OCI-LY1 (cell line): ENCODE data around the gene METTL3.

Experiments
- H2AFZ ChIP-seq: fragments of 200-600 bp; sonication (generic), shearing (Covaris generic); 2 replicates; pipeline ENCODE4 v1.6.0; 2014; ENCODE audit warnings: antibody characterized with exemption, mild to moderate bottlenecking, low read length
- H3F3A ChIP-seq: fragments of 200-600 bp; sonication (generic), shearing (Covaris generic); 2 replicates; pipeline ENCODE4 v1.6.0; 2014; ENCODE audit warnings: mild to moderate bottlenecking, antibody characterized with exemption, low read length, moderate library complexity; ENCODE audit not compliant: insufficient read depth
- H3K27ac ChIP-seq: fragments of 200-600 bp; sonication (generic); 2 replicates; pipeline ENCODE4 v1.5.1; 2014; ENCODE audit warnings: low read length, mixed run types, mild to moderate bottlenecking, low read depth; ENCODE audit not compliant: poor library complexity, severe bottlenecking
- H3K27me3 ChIP-seq: fragments of 200-600 bp; sonication (generic); 2 replicates; pipeline ENCODE4 v1.6.0; 2014; ENCODE audit warnings: antibody characterized with exemption, mild to moderate bottlenecking, low read length, moderate library complexity; ENCODE audit not compliant: insufficient read depth
- H3K36me3 ChIP-seq: fragments of 200-600 bp; sonication (generic); 2 replicates; pipeline ENCODE4 v1.6.1; 2014; ENCODE audit warnings: mild to moderate bottlenecking, antibody characterized with exemption, low read length, moderate library complexity, mixed read lengths; ENCODE audit not compliant: insufficient read depth
- H3K4me1 ChIP-seq: fragments of 200-600 bp; sonication (generic); 2 replicates; pipeline ENCODE4 v1.5.1; 2014; ENCODE audit warnings: mild to moderate bottlenecking, low read length, moderate library complexity; ENCODE audit not compliant: insufficient read depth, severe bottlenecking
- H3K4me2 ChIP-seq: fragments of 200-600 bp; sonication (generic), shearing (Covaris generic); 2 replicates; pipeline ENCODE4 v1.6.1; 2014; ENCODE audit warnings: low read length
- H3K4me3 ChIP-seq: fragments of 200-600 bp; sonication (generic); 2 replicates; pipeline ENCODE4 v1.5.1; 2014; ENCODE audit warnings: low read length, low read depth, mild to moderate bottlenecking, mixed read lengths; ENCODE audit not compliant: poor library complexity, severe bottlenecking
- H3K79me2 ChIP-seq: fragments of 200-600 bp; shearing (Covaris generic); 2 replicates; pipeline ENCODE4 v1.6.1; 2016; ENCODE audit warnings: mixed run types, low read length, mixed read lengths; ENCODE audit not compliant: insufficient read depth
- H3K9ac ChIP-seq: fragments of 200-600 bp; sonication (generic), shearing (Covaris generic); 2 replicates; pipeline ENCODE4 v1.6.1; 2014; ENCODE audit warnings: mild to moderate bottlenecking, low read length, mixed read lengths
- H3K9me2 ChIP-seq: fragments of 200-600 bp; sonication (generic), shearing (Covaris generic); 2 replicates; pipeline ENCODE4 v1.6.1; 2014; ENCODE audit warnings: low read depth, mild to moderate bottlenecking, low read length, mixed read lengths
- H3K9me3 ChIP-seq: fragments of 200-600 bp; shearing (Covaris generic); 2 replicates; pipeline ENCODE4 v1.6.1; 2014; ENCODE audit warnings: low read length, mixed read lengths
- H4K20me1 ChIP-seq: fragments of 200-600 bp; sonication (generic), shearing (Covaris generic); 2 replicates; pipeline ENCODE4 v1.6.0; 2016; ENCODE audit warnings: mild to moderate bottlenecking, low read length; ENCODE audit not compliant: insufficient read depth
- EZH2 ChIP-seq: fragments of 200-600 bp; sonication (generic), shearing (Covaris generic); IDR thresholded peaks from 2 replicates; pipeline ENCODE4 v1.8.0; 2017; ENCODE audit warnings: borderline replicate concordance, mixed run types, mild to moderate bottlenecking, antibody characterized with exemption, low read length, moderate library complexity, mixed read lengths
- TF ChIP-seq, protein P1 (sequence below): fragments of 200-600 bp; sonication (generic), shearing (Covaris generic); IDR thresholded peaks from 2 replicates; pipeline ENCODE4 v1.5.1; 2017; ENCODE audit warnings: mild to moderate bottlenecking, antibody characterized with exemption, low read length, moderate library complexity, mixed read lengths

The METTL3 gene

DNA sequence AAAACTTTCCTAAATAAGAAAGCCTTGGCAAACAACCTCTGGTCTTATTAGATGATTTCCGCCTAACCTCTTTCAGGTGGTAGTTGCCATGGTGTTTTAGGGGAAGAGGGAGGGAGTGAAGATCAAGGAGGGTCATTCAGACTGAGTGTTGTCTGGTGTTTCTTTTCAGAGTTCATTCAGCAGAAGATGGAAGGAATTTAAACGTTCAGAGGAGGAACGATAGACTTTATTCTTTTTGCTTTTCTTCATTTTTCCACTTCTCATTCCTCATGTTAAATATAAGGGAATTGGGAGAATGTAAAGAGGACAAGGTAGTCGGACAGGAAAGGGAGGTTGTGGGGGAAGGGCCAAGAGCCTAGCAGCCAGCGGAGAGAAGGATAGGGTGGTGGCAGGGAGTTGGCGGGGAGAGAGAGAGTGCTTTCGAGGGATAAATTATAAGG, 32.4 kb upstream of the METTL3 start:
- Histone ChIP-seq H3K27me3 (no peaks in the 10 kb centered on the region; the same call in 1 of the 2 replicates), H3K4me3 (no peak overlapping the region), H3K27ac (no peak overlapping the region)

DNA sequence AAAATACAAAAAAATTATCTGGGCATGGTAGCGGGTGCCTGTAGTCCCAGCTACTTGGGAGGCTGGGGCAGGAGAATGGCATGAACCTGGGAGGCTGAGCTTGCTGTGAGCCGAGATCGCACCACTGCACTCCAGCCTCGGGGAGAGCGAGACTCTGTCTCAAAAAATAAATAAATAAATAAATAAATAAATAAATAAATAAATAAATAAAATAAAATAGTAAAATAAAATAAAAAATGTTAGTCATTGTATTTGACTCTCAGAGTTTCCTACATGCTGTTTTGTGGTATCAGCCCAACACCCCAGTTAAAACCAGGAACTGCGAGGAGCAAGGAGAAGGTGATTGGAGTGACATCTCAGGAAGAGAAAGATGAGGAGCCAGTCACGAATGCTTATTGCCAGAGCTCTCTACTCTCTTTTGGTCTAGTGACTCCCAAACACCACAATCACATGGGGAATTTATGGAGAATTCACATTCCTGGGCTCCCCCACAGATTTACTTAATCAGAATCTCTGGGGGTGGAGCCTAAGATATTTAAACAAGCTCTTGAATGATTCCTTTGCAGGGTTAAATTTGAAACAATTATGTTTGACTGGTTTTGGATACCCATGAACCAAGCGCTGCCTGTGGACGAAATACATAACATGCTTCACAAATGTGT, 30.4 kb upstream of the METTL3 start:
- H3K9ac ChIP-seq, result no peak overlapping the region
- H4K20me1 ChIP-seq, result no peaks in the 10 kb centered on the region
- TF ChIP-seq EZH2, result no peak
- TF ChIP-seq, protein P1, sequence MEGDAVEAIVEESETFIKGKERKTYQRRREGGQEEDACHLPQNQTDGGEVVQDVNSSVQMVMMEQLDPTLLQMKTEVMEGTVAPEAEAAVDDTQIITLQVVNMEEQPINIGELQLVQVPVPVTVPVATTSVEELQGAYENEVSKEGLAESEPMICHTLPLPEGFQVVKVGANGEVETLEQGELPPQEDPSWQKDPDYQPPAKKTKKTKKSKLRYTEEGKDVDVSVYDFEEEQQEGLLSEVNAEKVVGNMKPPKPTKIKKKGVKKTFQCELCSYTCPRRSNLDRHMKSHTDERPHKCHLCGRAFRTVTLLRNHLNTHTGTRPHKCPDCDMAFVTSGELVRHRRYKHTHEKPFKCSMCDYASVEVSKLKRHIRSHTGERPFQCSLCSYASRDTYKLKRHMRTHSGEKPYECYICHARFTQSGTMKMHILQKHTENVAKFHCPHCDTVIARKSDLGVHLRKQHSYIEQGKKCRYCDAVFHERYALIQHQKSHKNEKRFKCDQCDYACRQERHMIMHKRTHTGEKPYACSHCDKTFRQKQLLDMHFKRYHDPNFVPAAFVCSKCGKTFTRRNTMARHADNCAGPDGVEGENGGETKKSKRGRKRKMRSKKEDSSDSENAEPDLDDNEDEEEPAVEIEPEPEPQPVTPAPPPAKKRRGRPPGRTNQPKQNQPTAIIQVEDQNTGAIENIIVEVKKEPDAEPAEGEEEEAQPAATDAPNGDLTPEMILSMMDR, result no peak
- no peaks in the 10 kb centered on the region for H3K79me2 ChIP-seq
- no peaks in the 10 kb centered on the region; the same call in 1 of the 2 replicates for H3K27me3 ChIP-seq
- H3K36me3 ChIP-seq, result no peaks in the 10 kb centered on the region
- no peak overlapping the region for H3K4me2 ChIP-seq
- H2AFZ ChIP-seq, result no peak overlapping the region
- H3K4me3 ChIP-seq, result no peak overlapping the region
- H3F3A ChIP-seq, result no peaks in the 10 kb centered on the region
- H3K9me3 ChIP-seq, result no peaks in the 10 kb centered on the region
- no peaks in the 10 kb centered on the region for H3K9me2 ChIP-seq
- no peaks in the 10 kb centered on the region for H3K4me1 ChIP-seq
- no peak overlapping the region for H3K27ac ChIP-seq

More for the DNA sequence above, 32.4 kb upstream of the METTL3 start:
- TF ChIP-seq, protein P1, result no peak
- TF ChIP-seq EZH2, result no peak
- no peak overlapping the region for H2AFZ ChIP-seq
- no peaks in the 10 kb centered on the region for H3K9me2 ChIP-seq
- no peaks in the 10 kb centered on the region for H3K36me3 ChIP-seq
- no peaks in the 10 kb centered on the region for H4K20me1 ChIP-seq
- H3K4me1 ChIP-seq, result no peaks in the 10 kb centered on the region
- no peaks in the 10 kb centered on the region for H3K9me3 ChIP-seq
- H3F3A ChIP-seq, result no peaks in the 10 kb centered on the region
- H3K4me2 ChIP-seq, result no peak overlapping the region
- H3K79me2 ChIP-seq, result no peaks in the 10 kb centered on the region
- no peak overlapping the region for H3K9ac ChIP-seq

DNA sequence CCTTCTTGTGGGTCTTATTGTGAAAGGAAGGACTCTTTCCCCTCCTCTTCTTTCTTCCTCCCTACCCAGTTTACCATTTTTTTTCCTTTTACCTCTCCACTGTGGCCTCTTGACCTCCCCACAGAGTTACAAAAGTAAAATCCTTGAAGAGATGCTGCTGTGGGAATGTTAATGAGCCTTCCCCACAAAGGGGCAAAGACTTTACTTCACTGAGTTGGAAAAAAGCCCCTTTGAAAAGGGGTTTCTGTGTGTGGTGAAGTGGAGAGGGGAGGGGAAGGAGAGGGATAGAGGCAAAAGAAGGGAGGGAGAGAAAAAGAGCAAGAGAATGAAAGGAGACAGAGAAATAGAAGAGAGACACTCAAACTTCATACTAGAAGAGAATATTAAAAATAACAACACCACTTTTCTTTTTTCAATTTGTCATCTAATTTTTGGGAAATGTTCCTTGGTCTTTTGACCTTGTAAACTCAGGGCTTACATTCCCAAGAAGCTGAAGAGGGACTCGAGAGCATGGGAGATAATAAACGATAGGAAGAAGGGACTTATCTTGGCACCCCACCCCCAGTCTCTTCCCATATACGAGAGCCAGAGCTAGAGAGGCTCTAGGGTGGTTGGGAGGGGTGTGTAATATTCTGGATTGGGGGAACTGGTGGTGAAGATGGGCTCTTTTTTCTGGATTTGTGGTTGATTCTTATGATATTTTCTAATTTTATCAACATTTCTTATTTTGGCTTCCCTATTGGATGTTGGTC, 28.2 kb upstream of the METTL3 start:
- H3K4me2 ChIP-seq, result no peak overlapping the region
- no peak overlapping the region for H3K4me3 ChIP-seq
- no peak overlapping the region for H3K9ac ChIP-seq

More for the DNA sequence above, 28.2 kb upstream of the METTL3 start:
- Histone ChIP-seq H2AFZ (no peak overlapping the region), H4K20me1 (no peaks in the 10 kb centered on the region), H3K79me2 (no peaks in the 10 kb centered on the region), H3K9me3 (no peaks in the 10 kb centered on the region), H3K4me1 (no peaks in the 10 kb centered on the region), H3F3A (no peaks in the 10 kb centered on the region), H3K36me3 (no peaks in the 10 kb centered on the region), H3K27ac (no peak overlapping the region), H3K9me2 (no peaks in the 10 kb centered on the region), H3K27me3 (no peaks in the 10 kb centered on the region; the same call in 1 of the 2 replicates)
- TF ChIP-seq EZH2, result no peak
- TF ChIP-seq, protein P1, result no peak
